ENCODE results near the gene OARD1. TPM values are rescaled to one million over a fixed set of nuclear protein-coding genes. Genes with fewer than 3 reads are reported as not detected.

Gene OARD1
- total RNA-seq, 1 donor, result 7.2 TPM

DNA sequence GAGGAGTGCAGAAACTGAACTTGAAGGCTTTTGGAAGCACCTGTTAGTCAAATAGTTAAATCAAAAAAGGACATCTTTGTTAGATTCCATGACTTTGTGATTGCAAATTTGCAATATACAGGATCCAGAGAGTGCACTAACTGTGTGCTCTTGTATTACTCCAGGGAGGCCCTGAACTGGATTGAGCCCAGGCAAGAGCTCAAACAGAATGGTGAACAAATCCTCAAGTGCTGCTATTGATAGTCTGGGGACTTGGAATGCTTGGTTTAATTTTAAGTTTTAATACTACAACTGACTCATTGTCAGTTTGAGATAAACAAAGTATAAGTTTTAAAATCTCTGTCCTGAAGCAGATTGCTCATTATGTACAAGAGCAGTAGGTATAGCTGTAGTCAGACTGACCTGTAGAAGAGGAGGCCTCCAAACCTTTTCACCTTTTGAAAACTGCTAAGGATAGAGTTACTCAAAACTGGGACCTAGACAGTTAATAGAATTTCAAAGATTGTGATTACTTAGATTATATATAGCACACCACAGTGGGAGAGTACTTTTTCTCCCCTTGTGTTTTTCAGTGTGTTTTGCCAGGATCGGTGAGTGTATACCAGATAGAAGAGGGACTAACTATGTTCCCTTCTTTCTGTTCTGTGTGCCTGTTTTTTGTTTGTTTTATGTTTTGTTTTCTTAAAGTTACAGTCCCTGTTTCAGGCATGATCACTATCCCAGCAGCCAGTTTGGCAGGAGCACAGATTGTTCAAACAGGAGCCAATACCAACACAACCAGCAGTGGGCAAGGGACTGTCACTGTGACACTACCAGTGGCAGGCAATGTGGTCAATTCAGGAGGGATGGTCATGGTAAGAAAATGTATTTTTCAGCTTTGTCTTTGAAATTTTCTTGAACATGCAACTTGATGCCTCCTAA lies 18.9 kb upstream of the OARD1 start:
- Histone ChIP-seq H3K4me3 (ENCODE audit: insufficient read depth, low read length) (no peak overlapping the region), H3K79me2 (ENCODE audit: insufficient read depth, low read length) (peaks cover 3% of the 10 kb centered on the region), H3K9me3 (ENCODE audit: low read depth, low read length) (no peaks in the 10 kb centered on the region), H3K4me1 (ENCODE audit: insufficient read depth, low read length) (no peaks in the 10 kb centered on the region), H4K20me1 (ENCODE audit: insufficient read depth, low read length) (no peaks in the 10 kb centered on the region), H3K27me3 (ENCODE audit: insufficient read depth, low read length) (no peaks in the 10 kb centered on the region), H2AFZ (ENCODE audit: low read length) (no peak overlapping the region), H3K36me3 (ENCODE audit: insufficient read depth, low read length) (peaks cover 62% of the 10 kb centered on the region), H3K27ac (ENCODE audit: low read depth, low read length) (no peak overlapping the region), H3K4me2 (ENCODE audit: insufficient read depth, low read length) (no peak overlapping the region)
- TF ChIP-seq, protein P1, sequence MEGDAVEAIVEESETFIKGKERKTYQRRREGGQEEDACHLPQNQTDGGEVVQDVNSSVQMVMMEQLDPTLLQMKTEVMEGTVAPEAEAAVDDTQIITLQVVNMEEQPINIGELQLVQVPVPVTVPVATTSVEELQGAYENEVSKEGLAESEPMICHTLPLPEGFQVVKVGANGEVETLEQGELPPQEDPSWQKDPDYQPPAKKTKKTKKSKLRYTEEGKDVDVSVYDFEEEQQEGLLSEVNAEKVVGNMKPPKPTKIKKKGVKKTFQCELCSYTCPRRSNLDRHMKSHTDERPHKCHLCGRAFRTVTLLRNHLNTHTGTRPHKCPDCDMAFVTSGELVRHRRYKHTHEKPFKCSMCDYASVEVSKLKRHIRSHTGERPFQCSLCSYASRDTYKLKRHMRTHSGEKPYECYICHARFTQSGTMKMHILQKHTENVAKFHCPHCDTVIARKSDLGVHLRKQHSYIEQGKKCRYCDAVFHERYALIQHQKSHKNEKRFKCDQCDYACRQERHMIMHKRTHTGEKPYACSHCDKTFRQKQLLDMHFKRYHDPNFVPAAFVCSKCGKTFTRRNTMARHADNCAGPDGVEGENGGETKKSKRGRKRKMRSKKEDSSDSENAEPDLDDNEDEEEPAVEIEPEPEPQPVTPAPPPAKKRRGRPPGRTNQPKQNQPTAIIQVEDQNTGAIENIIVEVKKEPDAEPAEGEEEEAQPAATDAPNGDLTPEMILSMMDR (IDR thresholded peaks at IDR 0.05; ENCODE audit: extremely low read depth, low read depth, low read length), result no peak
- DNase-seq (ENCODE audit: insufficient read length, low spot score, missing footprints), result no peak

DNA sequence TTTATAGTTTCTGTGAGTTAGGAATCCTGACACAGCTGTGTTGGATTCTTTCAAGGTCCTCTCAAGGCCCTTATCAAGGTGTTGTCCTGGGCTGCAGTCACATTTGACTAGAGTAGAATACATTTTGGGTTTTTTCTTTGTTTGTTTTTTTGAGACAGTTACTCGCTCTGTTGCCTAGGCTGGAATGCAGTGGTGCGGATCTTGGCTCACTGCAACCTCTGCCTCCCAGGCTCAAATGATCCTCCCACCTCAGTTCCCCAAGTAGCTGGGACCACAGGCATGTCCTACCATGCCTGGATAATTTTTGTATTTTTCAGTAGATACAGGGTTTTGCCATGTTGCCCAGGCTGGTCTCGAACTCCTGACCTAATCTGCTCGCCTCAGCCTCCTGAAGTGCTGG lies 16.3 kb upstream of the OARD1 start:
- Histone ChIP-seq H3K79me2 (ENCODE audit: insufficient read depth, low read length) (peaks cover 5% of the 10 kb centered on the region), H3K4me1 (ENCODE audit: insufficient read depth, low read length) (no peaks in the 10 kb centered on the region), H2AFZ (ENCODE audit: low read length) (no peak overlapping the region), H3K9me3 (ENCODE audit: low read depth, low read length) (no peaks in the 10 kb centered on the region), H3K36me3 (ENCODE audit: insufficient read depth, low read length) (peaks cover 43% of the 10 kb centered on the region), H3K27ac (ENCODE audit: low read depth, low read length) (peak overlapping the region; percentile 11), H3K4me2 (ENCODE audit: insufficient read depth, low read length) (no peak overlapping the region), H4K20me1 (ENCODE audit: insufficient read depth, low read length) (no peaks in the 10 kb centered on the region), H3K27me3 (ENCODE audit: insufficient read depth, low read length) (no peaks in the 10 kb centered on the region), H3K4me3 (ENCODE audit: insufficient read depth, low read length) (no peak overlapping the region)
- DNase-seq (ENCODE audit: insufficient read length, low spot score, missing footprints), result no peak
- TF ChIP-seq, protein P1 (IDR thresholded peaks at IDR 0.05; ENCODE audit: extremely low read depth, low read depth, low read length), result no peak

DNA sequence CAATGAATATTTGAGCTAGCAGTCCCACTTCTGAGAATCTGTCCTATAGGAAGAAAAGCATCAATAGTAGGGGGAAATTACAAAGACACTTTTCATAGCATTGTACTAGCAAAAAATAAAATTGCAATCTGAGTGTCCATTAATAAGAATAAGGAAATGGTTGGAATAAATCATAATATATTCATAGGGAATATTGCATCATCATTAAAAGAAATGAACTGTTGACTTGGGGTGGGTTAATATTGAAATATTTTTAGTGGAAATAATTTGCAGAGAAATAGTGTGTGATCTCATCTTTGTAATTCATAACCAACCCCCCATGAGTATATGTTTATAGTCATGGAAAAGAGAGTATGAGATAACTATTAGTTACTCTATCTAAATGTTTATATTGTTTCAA lies 13.0 kb upstream of the OARD1 start:
- Histone ChIP-seq H3K4me3 (ENCODE audit: insufficient read depth, low read length) (no peak overlapping the region), H3K4me1 (ENCODE audit: insufficient read depth, low read length) (no peaks in the 10 kb centered on the region), H2AFZ (ENCODE audit: low read length) (no peak overlapping the region), H3K79me2 (ENCODE audit: insufficient read depth, low read length) (peaks cover 29% of the 10 kb centered on the region), H3K27me3 (ENCODE audit: insufficient read depth, low read length) (no peaks in the 10 kb centered on the region), H4K20me1 (ENCODE audit: insufficient read depth, low read length) (no peaks in the 10 kb centered on the region), H3K4me2 (ENCODE audit: insufficient read depth, low read length) (no peak overlapping the region), H3K36me3 (ENCODE audit: insufficient read depth, low read length) (peaks cover 21% of the 10 kb centered on the region), H3K9me3 (ENCODE audit: low read depth, low read length) (no peaks in the 10 kb centered on the region), H3K27ac (ENCODE audit: low read depth, low read length) (no peak overlapping the region)
- TF ChIP-seq, protein P1 (IDR thresholded peaks at IDR 0.05; ENCODE audit: extremely low read depth, low read depth, low read length), result no peak
- no peak for DNase-seq (ENCODE audit: insufficient read length, low spot score, missing footprints)

DNA sequence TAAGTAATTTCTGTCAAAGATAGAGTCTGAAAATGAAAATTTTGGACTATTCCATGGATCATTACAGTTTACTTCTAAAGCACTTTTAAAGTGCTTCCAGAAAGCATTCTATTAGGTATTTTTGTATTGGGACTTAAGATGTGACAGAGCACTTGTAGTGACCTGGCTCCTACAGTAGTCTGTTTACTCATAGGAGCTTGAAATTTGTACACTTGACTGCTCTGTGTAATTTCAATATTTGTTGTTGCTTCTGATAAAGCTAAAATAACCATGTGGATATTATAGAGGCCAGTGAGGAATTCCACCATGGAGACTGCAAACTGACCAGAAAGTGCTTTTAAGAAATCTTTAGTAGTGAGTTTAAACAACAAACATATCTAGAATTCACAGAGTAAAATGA lies 10.9 kb upstream of the OARD1 start:
- Histone ChIP-seq H3K4me3 (ENCODE audit: insufficient read depth, low read length) (no peak overlapping the region), H3K27ac (ENCODE audit: low read depth, low read length) (no peak overlapping the region), H3K9me3 (ENCODE audit: low read depth, low read length) (no peaks in the 10 kb centered on the region), H3K27me3 (ENCODE audit: insufficient read depth, low read length) (no peaks in the 10 kb centered on the region), H3K4me1 (ENCODE audit: insufficient read depth, low read length) (no peaks in the 10 kb centered on the region), H3K79me2 (ENCODE audit: insufficient read depth, low read length) (peaks cover 49% of the 10 kb centered on the region), H2AFZ (ENCODE audit: low read length) (no peak overlapping the region), H4K20me1 (ENCODE audit: insufficient read depth, low read length) (no peaks in the 10 kb centered on the region), H3K36me3 (ENCODE audit: insufficient read depth, low read length) (peaks cover 18% of the 10 kb centered on the region), H3K4me2 (ENCODE audit: insufficient read depth, low read length) (no peak overlapping the region)
- DNase-seq (ENCODE audit: insufficient read length, low spot score, missing footprints), result no peak
- TF ChIP-seq, protein P1 (IDR thresholded peaks at IDR 0.05; ENCODE audit: extremely low read depth, low read depth, low read length), result no peak

Data from osteoblast (primary cell).